HEK293 (cell line): ENCODE data around the gene LIN7A.

ENCODE experiments used
- CTCF ChIP-seq: fragments of 450-650 bp; formaldehyde crosslinking; IDR thresholded peaks from 2 replicates; pipeline ENCODE4 v1.5.1; 2016; ENCODE audit warnings: missing biosample characterization, missing genetic modification characterization
- FEZF1 ChIP-seq: fragments of 450-650 bp; formaldehyde crosslinking; IDR thresholded peaks from 2 replicates; pipeline ENCODE4 v1.5.1; 2016; ENCODE audit warnings: missing biosample characterization, missing genetic modification characterization
- TRIM28 ChIP-seq: IDR thresholded peaks from 2 replicates; pipeline ENCODE4 v1.6.1; 2011; ENCODE audit warnings: low read length, control low read depth, borderline replicate concordance
- ZBTB1 ChIP-seq: fragments of 450-650 bp; formaldehyde crosslinking; IDR thresholded peaks from 2 replicates; pipeline ENCODE4 v1.5.1; 2016; ENCODE audit warnings: missing biosample characterization, missing genetic modification characterization
- ZBTB6 ChIP-seq: fragments of 450-650 bp; formaldehyde crosslinking; IDR thresholded peaks from 2 replicates; pipeline ENCODE4 v1.5.1; 2017; ENCODE audit warnings: missing biosample characterization, missing genetic modification characterization
- ZNF335 ChIP-seq: fragments of 450-650 bp; formaldehyde crosslinking; conservative IDR thresholded peaks from 2 replicates; pipeline ENCODE4 v1.5.1; 2016; ENCODE audit warnings: missing biosample characterization, missing genetic modification characterization
- ZNF501 ChIP-seq: fragments of 450-650 bp; formaldehyde crosslinking; IDR thresholded peaks from 2 replicates; pipeline ENCODE4 v1.5.1; 2016; ENCODE audit warnings: missing biosample characterization, missing genetic modification characterization
- ZNF768 ChIP-seq: fragments of 450-650 bp; formaldehyde crosslinking; IDR thresholded peaks from 2 replicates; pipeline ENCODE4 v1.5.1; 2018; ENCODE audit warnings: missing biosample characterization, mild to moderate bottlenecking, missing genetic modification characterization
- ZNF785 ChIP-seq: fragments of 450-650 bp; formaldehyde crosslinking; IDR thresholded peaks from 2 replicates; pipeline ENCODE4 v1.5.1; 2016; ENCODE audit warnings: missing biosample characterization, missing genetic modification characterization
- ZSCAN23 ChIP-seq: fragments of 450-650 bp; formaldehyde crosslinking; IDR thresholded peaks from 2 replicates; pipeline ENCODE4 v1.5.1; 2016; ENCODE audit warnings: missing biosample characterization, missing genetic modification characterization

DNA sequence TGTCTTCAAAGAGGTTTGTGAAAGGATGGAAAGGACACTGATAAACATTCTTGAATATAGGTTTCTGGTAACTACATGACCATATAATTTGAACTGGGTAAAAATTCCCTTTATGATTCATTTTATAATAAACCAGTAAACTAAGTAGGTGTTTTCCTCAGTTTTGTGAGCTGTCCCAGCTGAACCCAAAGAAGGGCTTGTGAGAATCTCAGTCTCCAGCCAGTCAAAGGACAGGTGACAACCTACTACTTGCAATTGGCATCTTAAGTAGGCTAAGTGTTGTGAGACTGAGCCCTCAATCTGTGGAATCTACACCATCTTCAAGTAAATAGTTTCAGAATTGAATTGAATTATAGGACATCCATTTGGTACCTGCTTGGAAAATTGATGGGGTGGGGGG is 145.9 kb downstream of the LIN7A start:
- TF ChIP-seq ZNF501 (tag by site-specific recombination) = no peak
- no peak for TF ChIP-seq TRIM28
- TF ChIP-seq FEZF1 (tag by site-specific recombination) = no peak
- TF ChIP-seq CTCF = no peak
- no peak for TF ChIP-seq ZBTB1
- no peak for TF ChIP-seq ZNF768 (tag by site-specific recombination)
- no peak for TF ChIP-seq ZSCAN23 (tag by site-specific recombination)
- no peak for TF ChIP-seq ZNF335
- no peak for TF ChIP-seq ZBTB6 (tag by site-specific recombination)
- no peak for TF ChIP-seq ZNF785
